ENCODE results near the gene EIF3M.
"Not testable (repeated sequence)": the region's sequence is repeated elsewhere in the genome, so short reads cannot be mapped to it uniquely, and the experiment has no call there.

EIF3M gene

DNA sequence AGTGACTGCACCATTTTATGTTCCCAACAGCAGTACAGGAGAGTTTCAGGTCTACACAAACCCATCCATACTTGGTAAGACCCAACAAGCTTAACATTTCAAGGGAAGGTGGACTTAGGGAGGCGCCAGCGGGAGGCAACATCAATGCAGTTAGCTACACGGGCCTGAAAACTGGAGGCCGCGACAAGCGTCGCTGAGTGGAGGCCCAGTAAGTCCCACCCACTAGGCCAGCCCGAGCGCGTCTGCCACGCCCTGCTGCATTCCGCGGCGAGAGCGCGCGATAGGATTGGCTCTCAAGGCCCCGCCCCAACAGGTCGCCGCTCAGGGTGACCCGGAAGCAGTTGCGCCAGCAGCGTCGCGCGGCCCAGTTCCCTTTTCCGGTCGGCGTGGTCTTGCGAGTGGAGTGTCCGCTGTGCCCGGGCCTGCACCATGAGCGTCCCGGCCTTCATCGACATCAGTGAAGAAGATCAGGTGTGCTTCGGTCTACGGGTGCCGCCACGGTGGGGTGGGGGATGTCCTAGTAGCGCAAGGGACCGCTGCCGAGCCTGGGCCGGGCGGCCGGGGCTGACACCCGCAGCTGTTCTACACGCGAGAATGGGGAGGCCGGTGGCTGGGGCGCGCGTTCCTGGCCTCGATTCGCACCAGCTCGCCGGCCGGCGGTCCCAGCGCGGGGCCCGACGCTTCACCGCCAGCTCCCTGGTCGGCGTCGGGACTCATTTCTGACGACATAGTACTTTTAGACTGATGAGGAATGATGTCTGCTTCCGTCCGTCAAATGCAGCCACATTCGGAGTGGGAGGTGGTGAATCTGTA lies at the start of gene EIF3M:
Gene EIF3M (plus strand): TSS at position 373 of the 813 bp plus-strand sequence. CDS start 57 bp downstream, at position 430.
- peak; percentile 82 for DNase-seq

DNA sequence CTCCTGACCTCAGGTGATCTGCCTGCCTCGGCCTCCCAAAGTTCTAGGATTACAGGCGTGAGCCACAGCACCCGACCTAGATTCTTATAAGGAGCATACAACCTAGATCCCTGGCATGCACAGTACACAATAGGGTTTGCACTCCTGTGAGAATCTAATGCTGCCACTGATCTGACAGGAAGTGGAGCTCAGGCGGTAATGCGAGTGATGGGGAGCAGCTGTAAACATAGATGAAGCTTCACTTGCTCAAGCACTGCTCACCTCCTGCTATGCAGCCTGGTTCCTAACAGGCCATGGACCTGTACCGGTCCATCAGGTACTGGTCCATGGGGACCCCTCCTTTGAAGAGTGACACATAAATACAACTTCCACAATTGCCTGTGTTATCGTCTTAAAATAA lies 44.8 kb upstream of the EIF3M start:
- DNase-seq, result no peak

DNA sequence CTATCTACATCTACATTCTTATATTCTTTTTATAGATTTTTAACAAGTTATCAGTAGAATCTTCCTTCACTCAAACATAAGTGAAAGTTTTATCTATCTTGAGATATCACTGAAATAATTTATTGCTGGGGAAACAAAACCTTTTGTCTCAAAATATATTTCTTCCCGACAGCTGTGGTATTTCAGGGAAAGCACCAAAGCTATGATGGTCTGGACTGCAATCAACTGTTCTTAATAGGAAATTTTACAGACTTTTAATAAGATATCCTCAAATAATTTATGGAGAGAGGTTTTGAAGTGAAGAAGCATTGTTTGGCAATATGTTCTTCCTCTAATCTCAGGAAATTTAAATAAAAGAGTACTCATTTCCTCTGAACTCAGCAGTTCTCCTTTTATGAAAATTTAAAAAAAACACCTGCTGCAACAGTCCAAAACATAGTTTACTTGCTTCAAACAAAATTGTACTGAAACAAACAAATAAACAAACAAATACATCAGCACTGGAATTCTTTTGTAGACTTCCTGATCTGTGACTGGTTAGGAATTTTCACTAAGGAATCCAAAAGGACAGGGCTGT lies 33.9 kb upstream of the EIF3M start:
- DNase-seq, result no peak

DNA sequence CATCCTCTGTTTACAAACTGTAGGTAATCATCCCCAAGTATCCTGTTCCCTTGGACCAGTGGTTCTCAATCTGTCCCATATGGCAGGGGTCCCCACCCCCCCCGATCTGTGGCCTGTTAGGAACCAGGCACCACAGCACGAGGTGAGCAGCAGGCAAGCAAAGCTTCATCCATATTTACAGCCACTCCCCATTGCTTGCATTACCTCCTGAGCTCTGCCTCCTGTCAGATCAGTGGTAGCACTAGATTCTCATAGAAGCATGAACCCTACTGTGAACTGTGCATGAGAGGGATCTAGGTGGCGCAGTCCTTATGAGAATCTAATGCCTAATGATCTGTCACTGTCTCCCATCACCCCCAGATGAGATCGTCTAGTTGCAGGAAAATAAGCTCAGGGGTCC lies 33.4 kb upstream of the EIF3M start:
- DNase-seq, result no peak

DNA sequence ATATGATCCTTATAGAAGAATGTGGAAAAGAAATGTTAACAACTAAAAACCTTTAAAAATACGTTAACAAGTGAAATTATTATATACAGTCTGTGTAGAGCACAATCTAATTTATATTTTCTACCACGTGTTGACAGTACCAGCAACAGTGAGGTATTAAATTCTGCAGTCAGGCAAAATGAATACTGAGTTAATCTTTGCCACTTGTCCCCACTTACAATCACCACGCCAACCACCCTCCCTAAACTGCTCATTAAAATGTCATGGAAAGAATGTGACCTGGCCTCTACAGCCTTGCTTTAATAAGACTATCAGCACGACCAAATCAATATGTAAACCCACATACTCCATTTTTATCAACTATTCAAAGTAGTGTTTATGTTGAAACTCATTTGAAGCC lies 28.5 kb upstream of the EIF3M start:
- DNase-seq, result no peak

DNA sequence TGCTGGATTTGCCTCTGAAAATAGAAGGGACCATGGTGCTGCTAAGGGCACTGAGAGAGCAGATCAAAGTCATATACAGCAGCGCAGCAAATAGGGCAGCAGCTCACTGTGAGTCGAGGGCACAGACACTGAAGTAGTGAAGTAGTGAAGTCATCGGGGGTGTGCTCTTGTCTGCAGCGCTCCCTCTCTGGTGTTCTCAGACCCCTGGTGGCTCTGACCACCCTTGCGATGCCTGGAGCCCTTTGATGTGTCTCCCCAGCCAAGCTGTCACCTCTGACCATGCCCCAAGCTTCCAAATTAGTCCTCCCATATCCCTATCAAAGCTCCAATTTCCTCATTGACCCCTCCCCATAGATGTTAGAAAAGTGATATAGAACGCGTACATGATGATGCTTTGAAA lies 27.7 kb upstream of the EIF3M start:
- DNase-seq, result no peak

DNA sequence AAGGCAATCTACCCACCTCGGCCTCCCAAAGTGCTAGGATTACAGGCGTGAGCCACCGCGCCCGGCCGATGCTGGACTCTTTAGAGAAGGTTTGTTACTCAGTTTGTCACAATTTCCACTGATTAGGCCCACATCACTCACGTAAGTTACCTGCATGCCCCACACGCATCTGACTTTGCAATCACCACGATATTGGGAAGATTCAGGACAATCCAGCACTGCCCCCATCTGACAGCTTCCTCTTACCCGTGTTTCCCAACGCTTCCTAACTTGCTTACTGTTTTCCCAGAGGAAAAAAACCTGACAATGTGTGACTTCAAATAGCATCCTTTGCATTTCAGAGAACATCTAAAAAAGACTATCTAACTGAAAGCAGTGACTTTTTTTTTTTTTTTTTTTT lies 21.8 kb upstream of the EIF3M start:
- no peak for DNase-seq

DNA sequence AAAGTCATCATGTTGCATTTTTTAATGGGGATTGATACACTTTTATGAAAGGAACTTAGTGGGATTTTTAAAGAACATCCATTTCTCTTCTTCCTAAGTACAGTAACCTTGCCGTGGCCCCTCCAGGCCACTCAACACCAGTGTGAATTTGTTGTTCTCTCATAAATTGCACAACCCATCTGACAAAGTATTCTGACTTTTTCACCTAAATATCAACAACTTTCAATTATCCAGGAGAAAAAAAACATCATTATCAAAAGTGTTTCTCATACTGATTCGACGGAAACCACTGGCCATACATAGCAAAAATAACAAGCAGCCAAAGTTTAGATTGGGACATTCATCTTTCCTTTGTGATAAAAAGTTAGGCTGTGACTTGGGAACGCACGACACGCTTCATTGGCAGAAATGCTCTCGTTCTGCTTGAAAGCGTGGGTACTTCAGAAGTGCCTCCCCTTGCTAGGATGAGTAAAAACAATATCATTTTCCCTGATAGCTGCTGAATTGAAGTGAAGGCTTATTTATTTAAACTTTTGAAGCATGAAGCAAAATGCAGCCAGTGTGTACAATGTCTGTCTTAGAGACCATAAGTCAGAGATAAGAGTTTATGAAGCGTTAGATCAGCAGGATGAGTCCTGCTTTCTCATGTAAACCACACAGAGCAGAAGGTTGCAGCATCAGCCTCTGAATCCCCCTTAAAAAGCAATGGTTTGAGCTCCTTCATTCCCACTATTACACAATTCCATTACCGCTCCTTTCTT lies 20.6 kb upstream of the EIF3M start:
- DNase-seq, result no peak

DNA sequence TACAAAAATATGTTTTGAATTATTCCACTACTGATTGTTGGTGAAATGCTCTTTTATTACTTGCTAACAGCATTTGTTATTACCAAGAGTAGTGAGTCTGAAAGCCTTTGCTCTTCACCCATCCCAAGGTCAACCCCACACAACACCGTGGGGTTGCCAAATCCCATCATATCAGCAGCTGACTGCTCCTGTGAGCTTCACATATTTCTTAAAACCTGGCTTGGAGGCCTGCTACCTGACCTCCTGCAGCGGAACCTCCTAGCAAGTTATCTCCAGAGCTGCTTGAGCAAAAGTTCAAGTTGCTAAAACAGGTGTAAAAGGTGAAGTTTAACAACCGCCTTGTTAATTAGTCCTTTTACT lies 20.1 kb upstream of the EIF3M start:
- no peak for DNase-seq

DNA sequence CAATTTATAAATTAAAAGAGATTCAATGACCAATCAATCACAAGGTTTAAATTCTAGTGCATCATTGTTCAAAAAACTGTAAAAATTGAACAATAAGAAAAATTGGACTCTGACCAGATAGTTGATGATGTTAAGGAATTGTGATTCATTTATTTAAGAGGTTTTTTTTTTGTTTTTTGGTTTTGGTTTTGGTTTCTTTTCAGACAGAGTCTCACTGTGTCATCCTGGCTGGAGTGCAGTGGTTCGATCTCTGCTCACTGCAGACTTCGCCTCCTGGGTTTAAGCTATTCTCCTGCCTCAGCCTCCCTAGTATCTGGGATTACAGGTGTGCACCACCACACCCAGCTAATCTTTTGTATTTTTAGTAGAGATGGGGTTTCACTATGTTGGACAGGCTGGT lies 17.1 kb upstream of the EIF3M start:
- DNase-seq, result no peak

DNA sequence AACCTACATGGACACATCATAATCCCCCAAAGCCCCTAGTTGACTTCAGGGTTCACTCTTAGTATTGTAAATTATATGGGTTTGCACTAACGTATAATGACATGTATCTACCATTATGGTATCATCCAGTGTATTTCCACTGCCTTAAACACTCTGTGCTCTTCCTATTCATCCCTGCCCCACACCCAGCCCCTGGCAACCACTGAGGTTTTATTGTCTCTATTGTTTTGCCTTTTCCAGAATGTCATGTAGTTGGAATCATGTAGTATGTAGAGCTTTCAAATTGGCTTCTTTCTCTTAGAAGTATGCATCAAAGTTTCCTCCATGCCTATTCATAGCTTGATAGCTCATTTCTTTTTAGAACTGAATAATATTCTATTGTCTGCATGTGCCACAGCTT lies 16.5 kb upstream of the EIF3M start:
- no peak for DNase-seq

DNA sequence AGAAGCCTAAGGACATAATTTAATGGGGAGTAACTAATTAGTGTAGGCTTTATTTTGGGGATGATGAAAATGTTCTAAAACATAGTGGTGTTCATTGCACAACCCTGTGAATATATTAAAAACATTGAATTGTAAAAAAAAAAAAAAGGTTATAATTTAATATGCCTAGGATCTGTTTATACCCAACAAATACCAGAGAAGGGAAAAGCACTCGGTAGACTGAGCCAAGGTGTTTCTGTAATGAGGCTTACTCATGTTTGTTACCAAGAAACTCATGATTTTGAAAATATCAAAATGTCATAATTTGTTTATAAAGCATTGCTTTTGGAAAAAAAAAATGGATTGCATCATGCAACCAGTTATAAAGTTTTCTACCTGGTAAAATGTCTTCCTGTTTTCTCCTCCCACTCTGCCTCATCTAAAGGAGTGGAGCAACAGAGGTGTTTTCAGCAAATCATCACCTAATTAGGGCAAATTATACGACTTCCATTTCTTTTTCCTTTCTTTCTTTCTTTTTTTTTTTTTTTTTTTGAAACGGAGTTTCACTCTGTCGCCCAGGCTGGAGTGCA lies 14.2 kb upstream of the EIF3M start:
- DNase-seq, result no peak

DNA sequence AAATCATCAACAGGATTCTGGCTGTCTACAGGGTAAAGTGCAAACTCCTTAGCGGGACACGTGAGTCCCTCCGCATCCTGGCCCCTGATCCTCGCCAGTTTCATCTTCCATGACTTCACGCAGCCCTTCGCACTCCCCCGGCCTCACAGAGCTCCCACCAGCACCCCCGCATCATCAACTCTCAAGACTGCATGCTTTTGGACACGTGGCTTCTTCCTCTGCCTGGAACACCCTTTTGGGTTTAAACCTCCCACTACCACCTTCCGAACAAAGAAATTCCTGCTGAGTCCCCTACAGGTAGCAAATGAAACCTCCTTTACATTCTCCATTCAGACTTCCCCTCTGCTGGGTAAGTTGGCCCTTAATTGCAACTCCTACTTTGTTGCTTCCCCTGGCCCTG lies 12.6 kb upstream of the EIF3M start:
- DNase-seq, result no peak

DNA sequence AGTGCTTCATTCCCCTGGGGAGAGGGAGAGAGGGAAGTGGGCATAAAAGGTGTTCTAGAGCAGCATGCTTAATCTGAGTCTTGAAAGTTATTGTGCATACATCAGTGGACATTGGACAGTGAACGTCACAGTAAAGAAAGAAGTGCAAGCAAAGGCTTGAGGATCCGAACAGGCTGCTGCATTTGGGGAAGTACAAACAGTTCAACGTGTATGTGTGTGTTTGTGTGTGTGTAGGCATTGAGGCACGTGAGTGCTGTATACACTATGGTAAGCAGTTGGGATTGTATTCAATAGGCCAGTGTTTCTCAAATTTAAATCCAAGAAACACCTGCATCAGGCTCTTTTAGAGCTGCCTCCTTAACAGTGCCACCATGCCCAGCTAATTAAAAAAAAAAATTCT lies 10.4 kb upstream of the EIF3M start:
- no peak for DNase-seq

DNA sequence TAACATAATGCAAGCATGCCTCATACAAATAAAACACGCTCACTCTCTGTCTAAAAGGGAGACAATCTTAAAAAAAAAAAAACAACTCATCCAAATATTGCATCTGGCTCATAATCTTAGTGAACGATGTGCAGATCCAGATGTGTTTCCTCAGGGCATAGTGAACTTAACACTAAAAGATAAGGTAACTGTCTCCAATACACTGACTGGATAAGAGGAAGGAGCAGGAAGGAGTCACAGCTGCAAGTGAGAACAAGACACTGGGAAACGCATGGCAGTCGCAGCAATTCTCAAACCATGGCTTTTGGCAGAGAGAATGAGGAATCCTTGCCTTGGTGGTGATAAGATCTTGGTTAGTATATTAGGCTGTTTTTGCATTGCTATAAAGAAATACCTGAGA lies 9.2 kb upstream of the EIF3M start:
- DNase-seq, result no peak

DNA sequence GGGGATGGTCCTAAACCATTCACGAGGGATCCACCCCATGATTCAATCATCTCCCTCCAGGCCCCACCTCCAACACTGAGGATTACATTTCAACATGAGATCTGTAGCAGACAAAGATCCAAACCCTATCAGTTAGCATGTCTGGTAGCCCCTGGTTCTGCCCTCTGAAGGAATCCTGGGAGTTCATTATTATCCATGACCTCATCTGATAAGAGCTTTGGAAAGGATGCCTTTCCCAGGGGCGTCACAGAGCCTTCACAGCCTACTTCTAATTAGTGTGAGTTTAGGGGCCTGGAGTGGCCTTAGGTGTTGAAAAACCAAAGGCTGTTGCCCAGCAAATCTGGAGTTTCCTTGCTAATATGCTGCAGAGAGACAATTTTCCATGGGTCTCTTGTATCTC lies 8.6 kb upstream of the EIF3M start:
- DNase-seq, result no peak

DNA sequence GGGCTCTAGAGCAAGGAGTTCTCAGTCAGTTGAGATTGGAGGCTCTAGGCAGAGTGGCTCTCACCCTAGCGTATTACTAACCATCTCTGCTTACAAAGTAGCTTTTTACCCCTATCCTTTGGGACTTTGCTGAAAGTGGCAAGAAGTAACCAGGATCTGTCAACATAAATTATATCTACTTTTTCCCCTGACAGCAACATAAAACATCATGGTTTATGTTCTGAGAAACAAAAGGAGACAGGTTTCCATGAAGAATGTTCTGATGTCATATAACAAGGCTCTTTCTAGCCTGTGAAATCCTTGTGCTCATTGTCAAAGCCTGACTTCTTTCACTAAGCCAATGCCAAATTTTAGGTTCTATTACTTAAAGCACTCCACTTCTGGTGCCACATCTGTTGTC lies 7.2 kb upstream of the EIF3M start:
- no peak for DNase-seq

DNA sequence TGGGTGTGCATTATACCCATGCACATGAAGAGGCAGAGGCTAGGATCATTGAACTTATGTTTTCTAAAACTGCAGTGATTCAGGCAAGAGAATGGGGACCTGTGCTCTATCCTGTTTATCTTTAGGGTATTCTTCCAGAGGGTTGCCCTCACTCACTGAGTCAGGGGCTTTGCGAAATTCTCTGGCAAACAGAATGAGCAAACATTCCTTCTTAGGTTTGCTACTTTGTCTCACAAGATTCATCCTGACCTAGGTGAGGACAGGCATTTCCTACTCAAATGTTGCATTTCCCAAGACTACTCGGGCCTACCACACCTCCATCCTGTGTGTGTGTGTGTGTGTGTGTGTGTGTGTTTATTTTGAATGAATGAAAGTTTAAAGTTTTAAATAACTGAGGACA lies 2.7 kb upstream of the EIF3M start:
- no peak for DNase-seq

DNA sequence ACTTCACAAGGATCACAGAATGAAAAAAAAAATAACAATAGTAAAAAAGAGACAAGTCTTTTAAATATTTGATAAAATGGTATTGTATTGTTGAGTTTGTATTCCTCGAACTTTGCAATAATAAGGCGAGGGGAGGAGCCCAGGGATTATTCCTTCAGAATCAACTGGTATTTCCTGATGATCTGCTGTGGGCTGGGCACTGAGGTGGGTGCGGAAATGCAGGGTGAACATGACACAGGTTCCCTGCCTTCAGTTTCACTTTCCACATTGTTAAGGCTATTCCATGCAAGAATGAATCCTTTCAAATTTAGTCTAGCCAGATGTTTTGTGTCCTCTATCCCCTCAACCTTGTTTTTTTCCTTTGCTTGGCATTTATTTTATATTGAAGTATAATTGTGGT lies 2.1 kb upstream of the EIF3M start:
- no peak for DNase-seq

DNA sequence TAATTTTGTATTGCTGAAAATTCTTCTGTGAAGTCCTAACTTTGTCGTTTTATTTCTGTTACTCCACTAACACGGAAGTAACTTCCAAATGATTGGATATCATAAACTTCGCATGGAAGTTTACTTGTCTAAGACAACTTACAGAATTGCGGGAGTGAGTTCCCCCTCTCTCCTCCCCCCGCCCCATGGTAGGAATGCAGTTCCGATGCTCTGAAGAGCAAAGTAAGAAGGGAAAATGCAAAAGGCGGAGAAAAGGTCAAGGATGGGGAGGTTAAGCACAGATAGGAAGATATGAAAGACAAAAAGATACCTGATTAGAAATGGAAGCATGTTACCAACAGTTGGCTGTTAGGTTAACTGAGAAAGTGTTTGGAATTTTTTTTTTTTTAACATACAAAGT lies 1.3 kb downstream of the EIF3M start:
- no peak for DNase-seq

DNA sequence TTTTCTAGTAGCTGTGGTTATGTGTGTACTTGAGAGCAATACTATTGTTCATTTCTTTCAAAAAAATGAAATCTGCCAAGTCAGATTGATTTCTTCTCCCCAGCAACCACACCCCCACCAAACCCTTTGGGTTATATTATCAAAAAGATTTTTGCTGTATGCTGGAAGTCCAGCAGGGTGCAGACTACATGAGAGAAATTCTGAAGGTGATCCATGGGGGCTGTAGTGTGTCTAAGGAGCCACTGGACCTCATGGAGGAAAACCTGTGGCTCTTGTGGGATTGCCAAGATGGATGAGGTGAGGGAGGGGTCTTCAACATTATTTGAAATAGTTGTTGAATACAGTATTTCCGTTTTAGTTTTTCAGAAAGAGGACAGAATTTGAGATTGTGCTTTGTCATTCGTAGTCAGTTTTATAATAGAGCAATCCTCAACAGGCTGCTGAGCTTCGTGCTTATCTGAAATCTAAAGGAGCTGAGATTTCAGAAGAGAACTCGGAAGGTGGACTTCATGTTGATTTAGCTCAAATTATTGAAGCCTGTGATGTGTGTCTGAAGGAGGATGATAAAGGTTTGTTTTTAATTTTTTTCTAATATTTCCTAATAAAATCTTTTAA lies 3.1 kb downstream of the EIF3M start:
- no peak for DNase-seq

DNA sequence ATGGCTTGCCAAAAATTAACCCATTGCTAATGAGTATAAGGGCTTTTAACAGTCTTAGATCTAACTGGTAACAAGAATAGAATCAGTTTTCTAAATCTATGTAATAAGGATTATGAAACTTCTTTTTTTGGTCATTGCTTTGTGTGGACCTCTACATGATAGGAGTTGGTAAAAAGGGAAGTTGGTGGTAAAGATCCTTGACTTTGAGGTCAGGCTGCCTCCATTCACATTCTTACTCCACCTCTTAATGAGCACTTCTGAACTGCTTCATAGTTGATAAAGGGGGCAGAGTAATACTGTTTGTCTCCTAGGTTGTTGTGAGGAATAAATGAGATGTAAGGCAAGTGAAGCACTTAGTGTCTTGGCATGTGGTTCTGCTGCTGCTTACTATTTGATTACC lies 10.6 kb downstream of the EIF3M start:
- no peak for DNase-seq

DNA sequence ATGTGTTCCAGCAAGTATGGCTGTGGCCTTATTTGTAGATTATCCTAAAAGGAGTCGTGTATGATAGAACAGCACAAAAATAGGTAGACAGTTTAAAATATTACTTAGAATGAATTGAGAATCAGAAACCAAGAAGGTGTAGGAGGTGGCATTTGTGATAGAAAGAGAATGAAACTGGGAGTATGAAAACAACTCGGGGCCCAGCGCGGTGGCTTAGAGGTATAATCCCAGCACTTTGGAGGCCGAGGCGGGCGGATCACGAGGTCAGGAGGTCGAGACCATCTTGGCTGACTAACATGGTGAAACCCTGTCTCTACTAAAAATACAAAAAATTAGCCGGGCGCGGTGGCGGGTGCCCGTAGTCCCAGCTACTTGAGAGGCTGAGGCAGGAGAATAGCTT lies 12.5 kb downstream of the EIF3M start:
- not testable (repeated sequence) for DNase-seq

DNA sequence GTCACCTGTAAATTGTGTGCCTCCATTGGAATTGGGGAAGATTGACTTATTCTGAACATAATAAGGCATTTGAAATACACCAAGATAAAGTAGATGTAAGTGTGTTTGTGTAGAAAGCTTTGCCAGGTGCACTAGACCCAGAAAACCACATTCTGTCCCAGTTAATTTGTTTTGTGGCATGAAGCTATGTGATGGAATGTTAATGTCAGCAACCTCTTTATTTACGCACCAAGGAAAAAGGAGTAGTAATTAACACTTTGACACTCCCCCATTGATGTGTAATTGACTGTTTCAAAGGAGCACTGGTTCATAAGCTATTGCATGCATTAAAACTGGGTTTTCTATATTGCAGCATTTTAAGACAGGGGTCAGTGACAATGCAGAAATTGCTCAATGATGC lies 14.3 kb downstream of the EIF3M start:
- no peak for DNase-seq
